OCI-LY1 (cell line): ENCODE data around the gene JMJD4.

Experiments
- H2AFZ ChIP-seq: fragments of 200-600 bp; sonication (generic), shearing (Covaris generic); 2 replicates; pipeline ENCODE4 v1.6.0; 2014; ENCODE audit warnings: antibody characterized with exemption, mild to moderate bottlenecking, low read length
- H3F3A ChIP-seq: fragments of 200-600 bp; sonication (generic), shearing (Covaris generic); 2 replicates; pipeline ENCODE4 v1.6.0; 2014; ENCODE audit warnings: mild to moderate bottlenecking, antibody characterized with exemption, low read length, moderate library complexity; ENCODE audit not compliant: insufficient read depth
- H3K27ac ChIP-seq: fragments of 200-600 bp; sonication (generic); 2 replicates; pipeline ENCODE4 v1.5.1; 2014; ENCODE audit warnings: low read length, mixed run types, mild to moderate bottlenecking, low read depth; ENCODE audit not compliant: poor library complexity, severe bottlenecking
- H3K27me3 ChIP-seq: fragments of 200-600 bp; sonication (generic); 2 replicates; pipeline ENCODE4 v1.6.0; 2014; ENCODE audit warnings: antibody characterized with exemption, mild to moderate bottlenecking, low read length, moderate library complexity; ENCODE audit not compliant: insufficient read depth
- H3K36me3 ChIP-seq: fragments of 200-600 bp; sonication (generic); 2 replicates; pipeline ENCODE4 v1.6.1; 2014; ENCODE audit warnings: mild to moderate bottlenecking, antibody characterized with exemption, low read length, moderate library complexity, mixed read lengths; ENCODE audit not compliant: insufficient read depth
- H3K4me1 ChIP-seq: fragments of 200-600 bp; sonication (generic); 2 replicates; pipeline ENCODE4 v1.5.1; 2014; ENCODE audit warnings: mild to moderate bottlenecking, low read length, moderate library complexity; ENCODE audit not compliant: insufficient read depth, severe bottlenecking
- H3K4me2 ChIP-seq: fragments of 200-600 bp; sonication (generic), shearing (Covaris generic); 2 replicates; pipeline ENCODE4 v1.6.1; 2014; ENCODE audit warnings: low read length
- H3K4me3 ChIP-seq: fragments of 200-600 bp; sonication (generic); 2 replicates; pipeline ENCODE4 v1.5.1; 2014; ENCODE audit warnings: low read length, low read depth, mild to moderate bottlenecking, mixed read lengths; ENCODE audit not compliant: poor library complexity, severe bottlenecking
- H3K79me2 ChIP-seq: fragments of 200-600 bp; shearing (Covaris generic); 2 replicates; pipeline ENCODE4 v1.6.1; 2016; ENCODE audit warnings: mixed run types, low read length, mixed read lengths; ENCODE audit not compliant: insufficient read depth
- H3K9ac ChIP-seq: fragments of 200-600 bp; sonication (generic), shearing (Covaris generic); 2 replicates; pipeline ENCODE4 v1.6.1; 2014; ENCODE audit warnings: mild to moderate bottlenecking, low read length, mixed read lengths
- H3K9me2 ChIP-seq: fragments of 200-600 bp; sonication (generic), shearing (Covaris generic); 2 replicates; pipeline ENCODE4 v1.6.1; 2014; ENCODE audit warnings: low read depth, mild to moderate bottlenecking, low read length, mixed read lengths
- H3K9me3 ChIP-seq: fragments of 200-600 bp; shearing (Covaris generic); 2 replicates; pipeline ENCODE4 v1.6.1; 2014; ENCODE audit warnings: low read length, mixed read lengths
- H4K20me1 ChIP-seq: fragments of 200-600 bp; sonication (generic), shearing (Covaris generic); 2 replicates; pipeline ENCODE4 v1.6.0; 2016; ENCODE audit warnings: mild to moderate bottlenecking, low read length; ENCODE audit not compliant: insufficient read depth
- CTCF ChIP-seq: fragments of 200-600 bp; sonication (generic), shearing (Covaris generic); IDR thresholded peaks from 2 replicates; pipeline ENCODE4 v1.5.1; 2017; ENCODE audit warnings: mild to moderate bottlenecking, antibody characterized with exemption, low read length, moderate library complexity, mixed read lengths
- EZH2 ChIP-seq: fragments of 200-600 bp; sonication (generic), shearing (Covaris generic); IDR thresholded peaks from 2 replicates; pipeline ENCODE4 v1.8.0; 2017; ENCODE audit warnings: borderline replicate concordance, mixed run types, mild to moderate bottlenecking, antibody characterized with exemption, low read length, moderate library complexity, mixed read lengths

Gene JMJD4

GRCh38 chr1:227778401-227778947, 43.4 kb upstream of the JMJD4 start:
- no peaks in the 10 kb centered on the region for H4K20me1 ChIP-seq
- no peaks in the 10 kb centered on the region for H3K27me3 ChIP-seq
- H3K4me3 ChIP-seq, result no peak overlapping the region
- no peak overlapping the region for H2AFZ ChIP-seq
- no peak overlapping the region for H3K4me2 ChIP-seq
- H3K9ac ChIP-seq, result no peak overlapping the region
- H3K9me3 ChIP-seq, result no peaks in the 10 kb centered on the region
- TF ChIP-seq CTCF, result no peak
- TF ChIP-seq EZH2, result no peak
- H3K36me3 ChIP-seq, result 0 out of 2 replicates have a peak, but pooled peaks cover 3% of the 10 kb centered on the region
- H3K27ac ChIP-seq, result no peak overlapping the region
- no peaks in the 10 kb centered on the region for H3K9me2 ChIP-seq
- no peaks in the 10 kb centered on the region for H3F3A ChIP-seq
- H3K79me2 ChIP-seq, result no peaks in the 10 kb centered on the region
- H3K4me1 ChIP-seq, result no peaks in the 10 kb centered on the region

GRCh38 chr1:227777646-227778045, 42.5 kb upstream of the JMJD4 start:
- no peak overlapping the region for H3K27ac ChIP-seq
- H3K4me3 ChIP-seq, result no peak overlapping the region
- H3K9me3 ChIP-seq, result no peaks in the 10 kb centered on the region
- H3K27me3 ChIP-seq, result no peaks in the 10 kb centered on the region
- TF ChIP-seq EZH2 (no peak), CTCF (no peak)
- no peaks in the 10 kb centered on the region for H3K4me1 ChIP-seq
- no peaks in the 10 kb centered on the region for H3K9me2 ChIP-seq
- H3F3A ChIP-seq, result no peaks in the 10 kb centered on the region
- no peak overlapping the region for H3K9ac ChIP-seq
- H3K36me3 ChIP-seq, result peaks cover 3% of the 10 kb centered on the region; the same call in 1 of the 2 replicates
- H4K20me1 ChIP-seq, result no peaks in the 10 kb centered on the region
- H3K4me2 ChIP-seq, result no peak overlapping the region
- H2AFZ ChIP-seq, result no peak overlapping the region
- no peaks in the 10 kb centered on the region for H3K79me2 ChIP-seq

- no peaks in the 10 kb centered on the region for H3K79me2 ChIP-seq
- no peaks in the 10 kb centered on the region for H3K9me2 ChIP-seq
- H2AFZ ChIP-seq, result no peak overlapping the region
- no peaks in the 10 kb centered on the region for H3K27me3 ChIP-seq
- H3K4me2 ChIP-seq, result no peak overlapping the region
- no peak overlapping the region for H3K9ac ChIP-seq
- H3K4me1 ChIP-seq, result no peaks in the 10 kb centered on the region
- H4K20me1 ChIP-seq, result no peaks in the 10 kb centered on the region
- H3F3A ChIP-seq, result no peaks in the 10 kb centered on the region
- H3K27ac ChIP-seq, result no peak overlapping the region
- H3K9me3 ChIP-seq, result no peaks in the 10 kb centered on the region
- TF ChIP-seq CTCF (no peak), EZH2 (no peak)
- peaks cover 3% of the 10 kb centered on the region; the same call in 1 of the 2 replicates for H3K36me3 ChIP-seq
- no peak overlapping the region for H3K4me3 ChIP-seq
These were observed 42.1 kb upstream of the JMJD4 start for GRCh38 chr1:227777156-227777555.
